HG03175 (cell line): ENCODE results near the gene SEMA4F.
A peak's percentile ranks its signal among the peaks of the same experiment; 100 is the strongest.

ENCODE experiments used
- ATAC-seq: cut with Tn5 transposase; IDR thresholded peaks from one replicate; pipeline ENCODE4 v1.9.1; 2021; ENCODE audit warnings: mild to moderate bottlenecking, moderate library complexity; ENCODE audit not compliant: unreplicated experiment

SEMA4F gene

GRCh38 chr2:74658516-74658915, 4.5 kb downstream of the SEMA4F start:
- no peak for ATAC-seq

- no peak for ATAC-seq
Observed at GRCh38 chr2:74659462-74659861, 5.4 kb downstream of the SEMA4F start.

DNA sequence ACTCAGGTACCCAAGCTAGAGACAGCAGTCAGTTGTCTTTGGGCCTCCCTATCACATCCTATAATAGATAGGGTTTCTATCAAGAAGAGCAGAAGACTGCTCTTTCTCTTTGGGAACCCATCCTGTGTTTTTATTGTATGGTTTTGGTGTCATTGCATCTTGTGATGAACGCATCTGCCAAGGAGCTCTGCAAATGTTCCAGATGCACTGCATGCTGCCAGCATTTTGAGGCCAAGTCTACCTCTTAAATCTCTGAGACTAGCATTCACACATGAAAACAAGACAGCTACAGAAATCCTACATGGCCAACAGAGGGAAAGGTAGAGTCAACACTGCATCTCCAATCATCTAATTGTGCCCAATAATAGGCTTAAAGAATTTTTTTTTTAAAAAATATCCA, 14.0 kb downstream of the SEMA4F start:
- no peak for ATAC-seq

DNA sequence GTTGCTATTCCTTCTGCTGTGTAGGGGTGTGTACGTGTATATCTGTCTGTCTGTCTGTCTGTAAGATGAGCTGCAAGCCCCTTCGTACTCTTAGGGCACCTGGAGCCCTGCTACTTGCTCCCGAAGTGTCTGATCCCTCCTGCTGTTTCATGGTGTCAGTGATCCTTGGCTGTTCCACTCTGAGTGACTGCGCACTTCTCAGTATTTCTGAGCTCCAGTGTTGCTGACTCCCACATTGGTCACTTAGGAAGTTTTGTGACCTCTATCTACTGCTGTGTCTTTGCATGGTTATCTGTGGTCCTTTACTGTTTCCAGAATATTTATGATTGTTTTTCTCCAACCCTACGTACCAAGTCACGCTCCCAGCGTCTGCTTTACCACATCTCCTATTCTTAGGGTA, 16.2 kb downstream of the SEMA4F start:
- no peak for ATAC-seq

- no peak for ATAC-seq
Observed at GRCh38 chr2:74671479-74671878, 17.4 kb downstream of the SEMA4F start.

GRCh38 chr2:74673826-74674528, 19.9 kb downstream of the SEMA4F start:
- ATAC-seq, result no peak

GRCh38 chr2:74675090-74675489, 21.0 kb downstream of the SEMA4F start:
- no peak for ATAC-seq

GRCh38 chr2:74676331-74676730, 22.3 kb downstream of the SEMA4F start:
- no peak for ATAC-seq

DNA sequence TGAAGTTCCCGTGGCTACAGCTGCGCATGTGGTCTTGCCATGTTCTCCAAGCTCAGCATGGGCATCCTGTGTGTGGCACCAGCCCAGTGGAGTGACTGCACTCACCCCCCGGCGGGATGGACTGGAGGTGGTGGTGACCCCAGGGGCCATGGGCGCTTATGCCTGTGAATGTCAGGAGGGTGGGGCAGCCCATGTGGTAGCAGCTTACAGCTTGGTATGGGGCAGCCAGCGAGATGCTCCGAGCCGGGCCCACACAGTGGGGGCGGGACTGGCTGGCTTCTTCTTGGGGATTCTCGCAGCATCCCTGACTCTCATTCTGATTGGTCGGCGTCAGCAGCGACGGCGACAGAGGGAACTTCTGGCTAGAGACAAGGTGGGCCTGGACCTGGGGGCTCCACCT, 25.6 kb downstream of the SEMA4F start:
- no peak for ATAC-seq

DNA sequence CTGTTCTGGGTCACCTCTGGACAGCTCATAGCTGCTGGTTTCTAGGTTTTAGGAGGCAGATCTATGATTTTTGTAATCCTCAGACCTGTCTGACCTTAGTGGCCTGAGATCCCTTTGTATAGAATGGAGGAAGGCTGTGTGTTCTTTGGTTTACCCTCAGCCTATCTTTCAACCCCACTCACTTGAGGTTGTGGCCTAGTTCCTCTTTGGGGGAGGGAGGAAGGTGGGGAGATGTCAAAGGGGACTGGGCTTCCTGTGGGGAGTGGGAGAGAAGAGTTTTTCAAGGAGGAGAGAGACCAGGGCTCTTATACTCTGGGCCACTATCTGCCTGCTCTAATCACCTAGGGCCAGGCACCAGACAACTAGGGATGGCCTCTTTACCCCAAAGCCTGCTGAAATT, 28.5 kb downstream of the SEMA4F start:
- no peak for ATAC-seq

GRCh38 chr2:74685408-74685807, 31.4 kb downstream of the SEMA4F start:
- no peak for ATAC-seq

- ATAC-seq, result no peak
Observed at GRCh38 chr2:74688881-74689280, 34.8 kb downstream of the SEMA4F start.

DNA sequence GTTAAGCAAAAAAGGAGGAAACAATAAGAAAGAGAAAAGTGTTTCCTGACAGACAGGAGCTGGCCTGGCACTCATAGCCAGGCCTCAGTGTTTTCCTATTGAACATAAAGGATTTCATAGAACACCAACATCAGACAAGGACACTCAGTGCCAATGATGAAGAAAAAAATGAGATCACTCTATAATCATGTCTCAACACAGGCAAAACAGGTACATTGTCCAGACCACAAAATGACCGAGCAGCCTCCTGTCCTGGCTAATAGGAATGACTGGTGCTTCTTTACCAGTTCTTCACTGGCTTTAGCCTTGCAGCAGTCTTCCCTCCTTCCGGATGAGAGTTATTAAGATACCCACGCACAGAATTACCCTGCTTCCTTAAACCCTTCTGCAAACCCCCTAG, 35.6 kb downstream of the SEMA4F start:
- ATAC-seq, result no peak

GRCh38 chr2:74690571-74690970, 36.5 kb downstream of the SEMA4F start:
- peak; percentile 76 for ATAC-seq

GRCh38 chr2:74691929-74692328, 37.9 kb downstream of the SEMA4F start:
- no peak for ATAC-seq

- ATAC-seq, result no peak
Observed at GRCh38 chr2:74693213-74693612, 39.2 kb downstream of the SEMA4F start.

- no peak for ATAC-seq
Observed at GRCh38 chr2:74693668-74694067, 39.6 kb downstream of the SEMA4F start.

DNA sequence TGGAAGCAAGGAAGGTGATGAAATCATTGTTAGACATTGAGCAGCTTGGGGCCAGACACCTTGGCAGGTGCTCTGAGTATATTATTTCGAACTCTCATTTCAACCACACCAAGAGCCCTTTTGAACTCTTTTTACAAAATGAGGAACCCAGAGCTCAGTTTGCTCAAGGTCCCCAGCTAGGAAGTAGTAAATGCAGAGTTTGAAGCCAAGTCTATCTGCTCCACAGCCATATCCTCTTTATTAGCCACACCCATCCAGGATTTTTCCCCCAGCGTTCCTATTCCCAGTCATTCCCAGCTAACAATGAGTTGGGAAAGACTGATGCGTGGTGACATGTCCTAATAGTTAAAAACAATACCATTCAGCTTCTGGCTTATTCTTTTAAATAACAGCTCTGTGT, 40.2 kb downstream of the SEMA4F start:
- ATAC-seq, result no peak

- ATAC-seq, result no peak
Observed at GRCh38 chr2:74695663-74696062, 41.6 kb downstream of the SEMA4F start.

DNA sequence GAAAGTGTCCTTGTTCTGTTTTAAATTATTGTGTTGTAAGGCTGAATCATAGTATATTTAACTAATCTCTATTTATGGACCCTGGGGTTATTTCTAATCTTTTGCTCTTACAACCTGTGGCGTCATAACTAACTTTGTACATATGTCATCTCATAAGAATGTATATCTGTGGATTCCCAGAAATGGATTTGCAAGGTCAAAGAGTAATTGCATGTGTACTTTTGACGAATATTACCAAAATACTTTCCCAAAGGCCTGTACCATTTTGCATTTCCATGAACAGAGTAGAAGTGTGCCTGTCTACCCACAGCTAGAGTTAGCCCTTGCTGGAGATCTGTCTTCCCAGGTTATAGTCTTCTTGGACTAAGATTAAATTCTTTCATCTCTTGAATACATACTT, 42.8 kb downstream of the SEMA4F start:
- ATAC-seq, result no peak

DNA sequence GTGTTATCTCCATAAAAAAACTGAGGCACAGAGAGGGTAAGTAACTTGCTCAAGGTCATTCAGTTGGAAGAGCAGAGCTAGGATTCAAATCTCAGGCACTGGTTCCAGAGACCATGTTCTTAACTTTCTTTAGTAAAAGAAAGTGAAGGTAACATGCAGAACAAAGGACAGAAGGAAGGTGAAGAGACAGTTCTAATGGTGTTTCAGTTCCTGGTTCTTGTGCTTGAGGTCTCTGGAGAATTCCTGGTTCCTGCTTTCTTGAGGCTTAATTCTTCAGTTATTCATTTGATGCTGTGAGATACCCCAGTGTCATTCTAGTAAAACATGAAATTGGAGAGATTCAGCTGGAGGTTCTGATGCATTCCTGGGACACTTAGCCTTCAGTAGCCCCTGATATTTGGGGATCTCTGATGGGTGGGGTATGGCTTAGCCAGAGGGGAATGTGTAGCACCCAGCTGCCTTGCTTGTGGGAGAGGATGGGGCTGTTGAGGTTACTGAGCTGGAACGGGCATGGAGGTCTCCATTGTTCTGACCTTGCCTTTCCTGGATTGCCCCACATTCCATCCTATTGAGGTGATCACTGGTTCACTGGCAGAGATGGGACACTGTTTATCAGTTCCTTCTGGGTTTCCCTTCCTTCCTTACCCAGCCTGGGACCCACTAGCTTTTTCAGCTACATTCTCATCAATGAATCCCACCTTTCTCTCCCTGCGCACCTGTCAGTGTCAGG, 46.8 kb downstream of the SEMA4F start:
- ATAC-seq, result no peak

- ATAC-seq, result no peak
Observed at GRCh38 chr2:74702001-74702715, 48.1 kb downstream of the SEMA4F start.
